ENCODE results near the gene L1CAM.

Gene L1CAM

GRCh38 chrX:153924149-153924861 is 38.3 kb upstream of the L1CAM start:
- DNase-seq, result peak; percentile 50

- no peak for DNase-seq
Measured at GRCh38 chrX:153922932-153923857, 37.2 kb upstream of the L1CAM start.

GRCh38 chrX:153921511-153922446 is 35.8 kb upstream of the L1CAM start:
- no peak for DNase-seq

GRCh38 chrX:153921070-153921469 is 35.1 kb upstream of the L1CAM start:
- DNase-seq, result no peak

GRCh38 chrX:153920546-153920945 is 34.6 kb upstream of the L1CAM start:
- DNase-seq, result no peak

GRCh38 chrX:153919281-153919680 is 33.3 kb upstream of the L1CAM start:
- DNase-seq, result no peak

- DNase-seq, result no peak
Measured at GRCh38 chrX:153917869-153918268, 31.9 kb upstream of the L1CAM start.

- DNase-seq, result no peak
Measured at GRCh38 chrX:153913701-153914100, 27.7 kb upstream of the L1CAM start.

GRCh38 chrX:153913211-153913610 is 27.2 kb upstream of the L1CAM start:
- DNase-seq, result no peak

GRCh38 chrX:153911798-153912197 is 25.8 kb upstream of the L1CAM start:
- no peak for DNase-seq

GRCh38 chrX:153910446-153910845 is 24.5 kb upstream of the L1CAM start:
- no peak for DNase-seq

- DNase-seq, result no peak
Measured at GRCh38 chrX:153909980-153910360, 24.0 kb upstream of the L1CAM start.

- no peak for DNase-seq
Measured at GRCh38 chrX:153909024-153909979, 23.3 kb upstream of the L1CAM start.

GRCh38 chrX:153908219-153908860 is 22.4 kb upstream of the L1CAM start:
- no peak for DNase-seq

GRCh38 chrX:153907456-153907855 is 21.5 kb upstream of the L1CAM start:
- no peak for DNase-seq

- no peak for DNase-seq
Measured at GRCh38 chrX:153906126-153906917, 20.3 kb upstream of the L1CAM start.

GRCh38 chrX:153905481-153906095 is 19.6 kb upstream of the L1CAM start:
- DNase-seq, result no peak

- no peak for DNase-seq
Measured at GRCh38 chrX:153903991-153904957, 18.3 kb upstream of the L1CAM start, which contains the start of gene AVPR2. TSS of gene AVPR2 (plus strand) at chrX:153904673. CDS start at chrX:153905146, 473 bp downstream.
